B cell (primary cell): ENCODE measurements around the gene AUTS2. TPM values are rescaled to one million over a fixed set of nuclear protein-coding genes. Genes with fewer than 3 reads are reported as not detected.

Source experiments
- ATAC-seq: fragments of 200-7000 bp; cut with Tn5 transposase; one replicate; pipeline ENCODE4 v1.10.0; 2021; ENCODE audit warnings: low read depth, mild to moderate bottlenecking, moderate number of reproducible peaks, moderate library complexity
- CTCF ChIA-PET: fragments of 350-600 bp; sonication (Branson Sonifier 250); formaldehyde crosslinking; loops from one replicate; lab custom pipeline; 2021; ENCODE audit warnings: antibody characterized with exemption, inconsistent platforms; lab: Charles Lee
- POLR2A ChIA-PET: fragments of 350-600 bp; sonication (Branson Sonifier 250); formaldehyde crosslinking; loops from one replicate; lab custom pipeline; 2021; ENCODE audit warnings: antibody characterized with exemption; lab: Charles Lee
- DNase-seq: peaks from one replicate; pipeline ENCODE4 v3.0.0; 2013
- H2AFZ ChIP-seq: 2 replicates; pipeline ENCODE4 v1.6.1; 2012; ENCODE audit warnings: mild to moderate bottlenecking, low read depth, low read length; ENCODE audit not compliant: insufficient read depth, poor library complexity, severe bottlenecking
- H3K27ac ChIP-seq, 2 donors: 1 replicate in 1 of 2; 2 replicates in 1 of 2; pipeline ENCODE4 v1.5.1; 2012 to 2013; ENCODE audit warnings: low read length in 2 of 2, mild to moderate bottlenecking in 2 of 2, moderate library complexity in 1 of 2
- H3K27me3 ChIP-seq, 4 experiments: fragments of 200-600 bp in 1 of 4; sonication (generic) in 1 of 4; replicated peaks in 1 of 4; 1 replicate in 2 of 4; 2 replicates in 2 of 4; pipeline versions ENCODE4 v1.6.1 to v1.7.0; 2013 to 2016; ENCODE audit warnings: low read length in 3 of 4, mild to moderate bottlenecking in 2 of 4, mixed read lengths in 1 of 4, moderate library complexity in 1 of 4; ENCODE audit not compliant: insufficient read depth in 4 of 4, control insufficient read depth in 3 of 4; ENCODE audit errors: control extremely low read depth in 1 of 4
- H3K36me3 ChIP-seq, 2 experiments: replicated peaks in 1 of 2; 1 replicate in 1 of 2; 2 replicates in 1 of 2; pipeline versions ENCODE4 v1.6.1 to v1.7.1; 2013; ENCODE audit warnings: low read length in 1 of 2; ENCODE audit not compliant: insufficient read depth in 2 of 2, control insufficient read depth in 1 of 2; ENCODE audit errors: control extremely low read depth in 1 of 2, extremely low read depth in 1 of 2
- H3K4me1 ChIP-seq, 2 donors: fragments of 200-600 bp in 1 of 2; sonication (generic) in 1 of 2; 1 replicate in 1 of 2; 2 replicates in 1 of 2; pipeline versions ENCODE4 v1.5.1 to v1.6.1; 2013 to 2017; ENCODE audit warnings: low read length in 2 of 2; ENCODE audit not compliant: control insufficient read depth in 2 of 2, insufficient read depth in 2 of 2
- H3K4me2 ChIP-seq: replicated peaks from 2 replicates; pipeline ENCODE3; 2012; ENCODE audit warnings: mild to moderate bottlenecking, low read depth, low read length; ENCODE audit not compliant: poor library complexity, severe bottlenecking
- H3K4me3 ChIP-seq, 5 experiments: fragments of 200-600 bp in 1 of 5; sonication (generic) in 1 of 5; 1 replicate in 3 of 5; 2 replicates in 2 of 5; pipeline versions ENCODE4 v1.5.1 to v1.7.0; 2011 to 2016; ENCODE audit warnings: low read length in 4 of 5, mild to moderate bottlenecking in 4 of 5, low read depth in 2 of 5, control low read depth in 1 of 5, moderate library complexity in 1 of 5; ENCODE audit not compliant: insufficient read depth in 1 of 5; ENCODE audit errors: control extremely low read depth in 1 of 5, extremely low read depth in 1 of 5
- H3K79me2 ChIP-seq: fragments of 200-600 bp; sonication (generic); one replicate; pipeline ENCODE4 v1.6.0; 2016; ENCODE audit warnings: low read length; ENCODE audit not compliant: control insufficient read depth, insufficient read depth
- H3K9ac ChIP-seq: fragments of 200-600 bp; sonication (generic); 2 replicates; pipeline ENCODE4 v1.6.1; 2017; ENCODE audit warnings: mild to moderate bottlenecking, low read length, moderate library complexity
- H3K9me3 ChIP-seq, 3 donors: one replicate each; pipeline versions ENCODE4 v1.6.1 to v1.7.1; 2013; ENCODE audit warnings: low read length in 2 of 3; ENCODE audit not compliant: control insufficient read depth in 2 of 3, insufficient read depth in 1 of 3; ENCODE audit errors: control extremely low read depth in 1 of 3
- H4K20me1 ChIP-seq: 2 replicates; pipeline ENCODE4 v1.6.0; 2012; ENCODE audit warnings: mild to moderate bottlenecking, low read length; ENCODE audit not compliant: insufficient read depth, control insufficient read depth, poor library complexity, severe bottlenecking
- H3K27ac Mint-ChIP-seq: one replicate; pipeline ENCODE4 v1.8.0; 2021; ENCODE audit warnings: mixed read lengths
- H3K27me3 Mint-ChIP-seq: one replicate; pipeline ENCODE4 v1.8.0; 2021; ENCODE audit warnings: mixed read lengths
- H3K4me1 Mint-ChIP-seq: one replicate; pipeline ENCODE4 v1.8.0; 2021; ENCODE audit warnings: mixed read lengths
- H3K4me3 Mint-ChIP-seq: one replicate; pipeline ENCODE4 v1.8.0; 2021; ENCODE audit warnings: mixed read lengths
- H3K9me3 Mint-ChIP-seq: one replicate; pipeline ENCODE4 v1.8.0; 2022; ENCODE audit warnings: mixed read lengths; ENCODE audit not compliant: insufficient read depth
- CTCF ChIP-seq: fragments of 200-600 bp; IDR thresholded peaks from one replicate; pipeline ENCODE4 v1.8.0; 2022; ENCODE audit warnings: antibody characterized with exemption, mild to moderate bottlenecking
- EZH2 ChIP-seq: IDR thresholded peaks from 2 replicates; pipeline ENCODE4 v1.6.1; 2012; ENCODE audit warnings: borderline replicate concordance, low read depth, mild to moderate bottlenecking, moderate library complexity, low read length; ENCODE audit not compliant: insufficient read depth, poor library complexity, severe bottlenecking
- WGBS: methylation state at CpG from one replicate; pipeline ENCODE4 v1.1.5; 2013; ENCODE audit warnings: missing lambda C conversion rate; ENCODE audit not compliant: insufficient coverage; 5-methylcytosine and 5-hydroxymethylcytosine counted together
- intact Hi-C: fragments of 100-400 bp; cut with micrococcal nuclease; formaldehyde crosslinking; loops from one replicate; pipeline ENCODE4 v1.10.0; 2022
- polyA plus RNA-seq: library from polyadenylated mRNA; depleted of rRNA; stranded (reverse); fragments of >200 nt; gene quantifications from 2 replicates; pipeline ENCODE4 v1.2.3, GENCODE V29; 2012
- total RNA-seq, 2 donors: library from RNA; stranded (reverse); fragments of 120-200 nt in 1 of 2; gene quantifications; 1 replicate in 1 of 2; 2 replicates in 1 of 2; pipeline versions ENCODE4 v1.2.3 to v1.2.4, GENCODE V29; 2013 to 2022

The AUTS2 gene
- total and polyA plus RNA-seq, 2 donors (not counting 1 experiment from before 2014, with no cell fraction given): 22.3 to 35.0 TPM

DNA sequence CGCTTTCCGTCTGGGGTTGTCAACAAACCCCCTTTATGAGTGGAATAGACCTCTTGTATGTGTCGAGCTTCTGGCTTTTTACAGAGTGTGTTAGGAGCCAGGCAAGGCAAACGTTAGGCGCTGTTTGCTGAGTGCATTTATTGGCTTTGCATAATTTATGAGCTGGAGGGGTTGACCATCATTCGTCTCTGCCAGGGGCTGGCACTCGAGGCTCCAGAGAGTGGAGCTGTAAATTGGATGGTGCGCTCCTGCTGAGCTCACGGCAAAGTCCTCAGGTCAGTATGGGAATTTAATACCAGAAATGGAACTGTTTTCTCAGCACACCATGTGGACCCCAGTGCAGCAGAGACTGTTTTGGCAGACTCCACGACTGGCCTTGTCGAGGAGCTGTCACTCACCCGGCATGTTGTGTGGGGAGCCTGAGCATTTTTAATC, 834.3 kb downstream of the AUTS2 start:
- no peak overlapping the region for H2AFZ ChIP-seq
- no peaks in the 10 kb centered on the region for H3K4me1 ChIP-seq
- TF ChIP-seq EZH2 (no peak), CTCF (no peak)
- no peak overlapping the region for H3K4me3 Mint-ChIP-seq
- 97% methylated on average over 12 of the region's 12 CpGs for WGBS
- no peak for ATAC-seq
- H3K27me3 ChIP-seq: no peaks in the 10 kb centered on the region
- no peak overlapping the region for H3K27ac Mint-ChIP-seq
- no peak for DNase-seq
- no peak overlapping the region for H3K4me3 ChIP-seq
- peaks cover 0 to 6% of the 10 kb centered on the region in 2 experiments for H3K36me3 ChIP-seq
- CTCF ChIA-PET: no interaction called here
- H3K4me1 Mint-ChIP-seq: peaks cover 4% of the 10 kb centered on the region
- no peak overlapping the region for H3K9ac ChIP-seq
- H3K4me2 ChIP-seq: no peak overlapping the region
- H3K27me3 Mint-ChIP-seq: no peaks in the 10 kb centered on the region
- no peaks in the 10 kb centered on the region for H3K9me3 ChIP-seq
- intact Hi-C loops: no loop called here
- POLR2A ChIA-PET: no interaction called here
- no peaks in the 10 kb centered on the region for H3K79me2 ChIP-seq
- no peaks in the 10 kb centered on the region for H4K20me1 ChIP-seq
- no peak overlapping the region for H3K27ac ChIP-seq
- no peaks in the 10 kb centered on the region for H3K9me3 Mint-ChIP-seq

DNA sequence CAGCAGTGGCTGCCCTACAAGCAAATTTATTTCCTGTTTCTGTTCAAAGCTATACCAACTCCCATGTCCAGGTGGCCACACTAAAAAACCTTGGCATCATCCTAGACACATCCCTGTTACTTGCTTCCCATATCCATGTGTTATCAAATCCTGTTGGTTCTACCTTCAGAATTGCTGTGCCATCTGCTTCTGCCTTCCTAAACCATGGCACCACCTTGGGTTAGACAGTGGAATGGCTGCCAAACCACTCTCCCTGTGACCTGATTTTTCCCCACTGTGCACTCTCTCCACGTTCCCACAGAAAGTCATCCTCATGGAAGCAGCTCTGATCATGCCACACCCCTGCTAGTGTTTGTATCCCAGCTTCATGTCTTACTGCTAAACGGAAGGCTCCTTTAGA, 836.1 kb downstream of the AUTS2 start:
- DNase-seq: no peak
- intact Hi-C loops: no loop called here
- H3K27ac Mint-ChIP-seq: no peak overlapping the region
- H3K9me3 Mint-ChIP-seq: no peaks in the 10 kb centered on the region
- no peaks in the 10 kb centered on the region for H3K27me3 ChIP-seq
- WGBS: 78% methylated on average over 1 of the region's 2 CpGs
- H3K9me3 ChIP-seq: no peaks in the 10 kb centered on the region
- peaks cover 4% of the 10 kb centered on the region for H3K4me1 Mint-ChIP-seq
- H3K4me3 Mint-ChIP-seq: no peak overlapping the region
- ATAC-seq: no peak
- no peaks in the 10 kb centered on the region for H3K4me1 ChIP-seq
- H3K27ac ChIP-seq: no peak overlapping the region
- H3K9ac ChIP-seq: no peak overlapping the region
- ChIA-PET POLR2A (no interaction called here), CTCF (no interaction called here)
- no peak overlapping the region for H3K4me2 ChIP-seq
- H2AFZ ChIP-seq: no peak overlapping the region
- H3K36me3 ChIP-seq: peaks cover 0 to 6% of the 10 kb centered on the region in 2 experiments
- H3K27me3 Mint-ChIP-seq: no peaks in the 10 kb centered on the region
- no peak overlapping the region for H3K4me3 ChIP-seq
- H4K20me1 ChIP-seq: no peaks in the 10 kb centered on the region
- no peaks in the 10 kb centered on the region for H3K79me2 ChIP-seq
- TF ChIP-seq EZH2: no peak
- no peak for TF ChIP-seq CTCF
